Cortex of kidney (tissue), 1 donor: ENCODE measurements around the gene MRPS11.
"Not testable (repeated sequence)": the region's sequence is repeated elsewhere in the genome, so short reads cannot be mapped to it uniquely, and the experiment has no call there.

Experiments used
- DNase-seq: peaks from one replicate; lab custom pipeline; 2025; lab: John Stamatoyannopoulos, UW

Gene MRPS11

GRCh38 chr15:88490036-88490435 is 22.5 kb downstream of the MRPS11 start:
- DNase-seq, result no peak

GRCh38 chr15:88491158-88491557 is 23.6 kb downstream of the MRPS11 start:
- no peak for DNase-seq

GRCh38 chr15:88493844-88494243 is 26.3 kb downstream of the MRPS11 start:
- no peak for DNase-seq

GRCh38 chr15:88497109-88497765 is 29.7 kb downstream of the MRPS11 start:
- no peak for DNase-seq

- DNase-seq, result no peak
Observed at GRCh38 chr15:88498996-88499395, 31.5 kb downstream of the MRPS11 start.

DNA sequence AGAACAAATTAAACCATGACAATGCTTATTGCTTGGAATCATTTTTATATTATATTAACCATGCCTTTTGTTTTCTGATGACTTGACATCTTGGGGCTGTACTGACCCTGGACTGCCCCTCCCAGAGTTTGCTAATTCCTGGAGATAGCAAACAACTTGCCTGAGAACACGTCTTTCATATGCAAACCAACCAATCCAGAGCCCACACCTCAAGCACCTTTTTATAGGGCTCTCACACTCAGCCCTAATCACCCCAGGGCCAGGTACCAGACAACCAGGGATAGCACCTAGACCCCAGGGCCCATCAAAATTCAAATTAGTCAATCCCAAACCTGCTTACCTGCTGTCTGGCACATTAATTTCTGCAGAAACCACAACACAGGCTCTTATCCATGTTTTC is 36.9 kb downstream of the MRPS11 start:
- DNase-seq, result no peak

DNA sequence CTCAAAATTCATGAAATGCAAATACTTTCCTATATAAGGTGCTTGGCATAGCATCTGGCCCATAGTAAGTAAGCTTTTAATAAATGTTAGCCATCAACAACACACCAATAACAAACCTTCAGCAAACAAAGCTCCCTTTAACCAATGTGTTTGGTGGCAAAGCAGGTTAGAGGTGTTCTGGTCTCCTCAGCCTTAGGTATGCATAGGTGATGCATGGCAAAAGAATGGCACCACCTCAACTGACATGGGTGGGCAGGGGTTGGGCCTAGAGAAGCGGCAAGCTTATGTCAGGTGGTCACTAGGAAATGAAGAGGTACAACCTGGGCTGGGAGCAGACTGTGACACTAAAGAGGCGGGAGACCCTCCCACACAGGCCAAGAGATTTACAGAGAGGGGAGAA is 38.2 kb downstream of the MRPS11 start:
- no peak for DNase-seq

DNA sequence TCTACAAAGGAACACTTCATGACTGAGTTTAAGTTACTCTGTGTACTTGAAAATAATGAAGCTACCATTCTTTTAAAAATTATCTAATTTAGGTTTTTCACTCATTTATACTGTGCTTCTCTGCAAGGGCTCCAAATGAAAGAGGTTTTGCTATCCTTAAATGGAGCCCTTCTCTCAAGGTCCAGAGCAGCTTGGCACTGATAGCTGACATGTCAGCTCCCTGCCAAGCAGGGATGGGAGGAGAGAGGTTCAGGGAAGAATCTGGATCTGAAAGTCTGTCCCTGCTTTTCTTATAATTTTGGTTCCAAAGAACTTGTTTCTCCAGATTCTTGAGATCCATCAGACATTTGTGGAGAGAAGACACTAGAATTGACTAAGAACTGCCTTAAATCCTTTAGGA is 39.1 kb downstream of the MRPS11 start:
- no peak for DNase-seq

- no peak for DNase-seq
Observed at GRCh38 chr15:88509321-88509720, 41.8 kb downstream of the MRPS11 start.

DNA sequence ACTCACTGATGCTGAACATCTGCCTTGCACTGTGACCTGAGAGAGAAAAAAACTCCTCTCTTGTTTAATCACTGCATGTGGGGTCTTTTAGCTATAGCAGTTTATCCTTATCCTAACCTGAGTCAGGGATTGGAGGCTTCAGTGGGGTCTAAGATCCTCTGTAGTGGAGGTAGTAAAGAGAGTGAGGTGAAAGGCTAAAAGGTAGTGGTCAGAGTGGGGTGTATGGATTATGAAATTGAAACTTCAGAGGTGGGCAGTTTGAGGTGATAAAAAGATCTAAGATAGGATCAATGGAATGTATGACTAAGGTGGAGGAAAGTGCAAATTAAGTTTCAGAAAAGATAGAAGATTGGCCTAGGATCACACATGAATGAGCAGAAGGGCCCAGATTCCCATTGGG is 42.5 kb downstream of the MRPS11 start:
- no peak for DNase-seq

DNA sequence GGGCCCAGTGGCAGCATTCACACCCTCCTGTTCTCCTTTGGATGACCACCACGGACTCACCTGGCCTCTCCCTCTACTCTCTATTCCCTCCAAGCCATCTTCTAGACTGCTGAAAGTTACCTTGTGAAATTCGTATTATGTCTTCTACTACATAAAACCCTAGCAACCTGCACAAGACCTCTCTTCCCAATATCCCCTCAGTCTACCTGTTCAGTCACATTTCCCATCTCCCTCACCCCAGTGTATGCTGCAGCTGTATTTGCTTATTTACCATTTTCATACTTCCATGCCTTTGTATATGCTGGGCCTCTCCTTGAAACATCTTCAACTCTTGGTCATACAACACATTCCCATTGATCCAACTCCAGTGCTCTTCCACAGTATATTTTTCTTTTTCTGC is 43.7 kb downstream of the MRPS11 start:
- no peak for DNase-seq

- DNase-seq, result no peak
Observed at GRCh38 chr15:88512078-88512477, 44.6 kb downstream of the MRPS11 start.

- DNase-seq, result no peak
Observed at GRCh38 chr15:88512601-88513000, 45.1 kb downstream of the MRPS11 start.

- no peak for DNase-seq
Observed at GRCh38 chr15:88513195-88513594, 45.7 kb downstream of the MRPS11 start.

- DNase-seq, result no peak
Observed at GRCh38 chr15:88518903-88519302, 51.4 kb downstream of the MRPS11 start.

DNA sequence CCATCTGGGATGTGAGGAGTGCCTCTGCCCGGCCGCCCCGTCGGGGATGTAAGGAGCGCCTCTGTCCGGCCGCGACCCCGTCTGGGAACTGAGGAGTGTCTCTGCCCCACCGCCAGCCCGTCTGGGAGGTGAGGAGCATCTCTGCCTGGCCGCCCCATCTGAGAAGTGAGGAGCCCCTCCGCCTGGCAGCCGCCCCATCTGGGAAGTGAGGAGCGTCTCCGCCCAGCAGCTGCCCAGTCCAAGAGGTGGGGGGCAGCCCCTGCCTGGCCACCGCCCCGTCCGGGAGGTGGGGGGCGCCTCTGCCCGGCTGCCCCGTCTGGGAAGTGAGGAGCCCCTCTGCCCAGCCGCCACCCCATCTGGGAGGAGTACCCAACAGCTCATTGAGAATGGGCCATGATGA is 56.6 kb downstream of the MRPS11 start:
- not testable (repeated sequence) for DNase-seq

DNA sequence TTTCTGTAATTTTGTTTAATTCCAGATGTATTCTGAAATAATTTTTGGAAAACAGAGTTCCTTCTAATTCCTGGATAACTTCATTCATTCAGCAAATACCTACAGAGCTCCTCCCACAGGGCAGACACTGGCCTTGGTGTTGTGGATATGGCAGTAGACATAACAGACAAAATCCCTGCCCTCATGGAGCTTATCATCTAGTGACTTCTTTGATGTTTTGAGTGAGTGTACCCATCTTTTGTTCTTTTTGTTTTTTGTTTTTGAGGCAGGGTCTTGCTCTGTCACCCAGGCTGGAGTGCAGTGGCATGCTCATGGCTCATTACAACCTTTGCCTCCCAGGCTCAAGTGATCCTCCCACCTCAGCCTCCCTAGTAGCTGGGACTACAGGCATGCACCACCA is 57.9 kb downstream of the MRPS11 start:
- DNase-seq, result no peak

DNA sequence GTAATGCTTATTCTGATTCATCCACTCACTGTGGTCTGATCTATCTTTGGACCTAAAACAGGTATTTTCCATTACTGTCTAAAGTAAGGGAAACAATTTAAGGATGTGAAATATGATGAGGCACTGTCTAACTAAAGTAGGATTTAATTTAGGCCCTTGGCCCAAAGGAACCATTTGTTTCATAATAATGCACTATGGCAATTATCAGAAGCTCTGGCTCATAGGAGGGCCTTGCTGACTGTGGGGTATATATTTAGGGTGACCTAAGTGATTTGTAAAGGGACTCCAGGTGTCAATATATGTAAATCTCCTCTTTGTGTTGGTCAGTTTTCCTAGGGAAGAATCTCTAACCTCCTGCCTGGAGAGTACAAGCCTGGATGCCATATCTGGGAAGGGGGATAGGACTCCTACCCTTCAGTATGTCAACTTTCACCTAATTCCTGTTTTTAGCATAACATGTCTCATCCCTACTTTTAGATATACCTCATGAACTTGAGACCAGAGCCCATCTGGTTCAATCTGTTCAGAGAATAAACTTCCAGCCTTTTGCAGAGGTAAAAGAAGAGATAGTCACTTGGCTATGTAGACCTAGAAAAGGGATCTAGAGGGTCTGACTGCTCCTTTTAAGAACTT is 58.9 kb downstream of the MRPS11 start:
- no peak for DNase-seq

- no peak for DNase-seq
Observed at GRCh38 chr15:88529021-88529630, 61.6 kb downstream of the MRPS11 start.
